Astrocyte (in vitro differentiated cells and primary cell): ENCODE measurements around the gene PRKAG2.

Experiments
- CTCF ChIP-seq: IDR thresholded peaks from 2 replicates; pipeline ENCODE4 v1.5.1; 2011; ENCODE audit warnings: low read depth, mild to moderate bottlenecking, inconsistent platforms, low read length, moderate library complexity; ENCODE audit not compliant: insufficient read depth
- EZH2 ChIP-seq: IDR thresholded peaks from 2 replicates; pipeline ENCODE4 v1.6.1; 2012; ENCODE audit warnings: mild to moderate bottlenecking, low read length, inconsistent platforms; ENCODE audit not compliant: insufficient read depth

- TF ChIP-seq CTCF (no peak), EZH2 (no peak)
These were observed 62.9 kb downstream of the PRKAG2 start for GRCh38 chr7:151813997-151814396.
